GM10248 (cell line): ENCODE data around the gene CASTOR1.
"Not testable (repeated sequence)": the region's sequence is repeated elsewhere in the genome, so short reads cannot be mapped to it uniquely, and the experiment has no call there.

Experiments
- CTCF ChIA-PET: fragments of 300-600 bp; sonication (Branson Sonifier 250); formaldehyde crosslinking; extraction: SDS; loops from one replicate; lab custom pipeline; 2021; ENCODE audit warnings: antibody characterized with exemption; lab: Yijun Ruan, JAX
- POLR2A ChIA-PET: fragments of 350-650 bp; sonication (Branson Sonifier 250); formaldehyde crosslinking; extraction: SDS; loops from one replicate; lab custom pipeline; 2020; ENCODE audit warnings: antibody characterized with exemption; lab: Yijun Ruan, JAX
- DNase-seq: peaks from one replicate; pipeline ENCODE4 v3.0.0; 2012; ENCODE audit errors: extremely low spot score
- CTCF ChIP-seq: IDR thresholded peaks from 2 replicates; pipeline ENCODE4 v1.5.1; 2012; ENCODE audit warnings: mild to moderate bottlenecking, low read depth; ENCODE audit errors: extremely low read depth, missing control alignments, control extremely low read depth

CASTOR1 gene

GRCh38 chr22:30289141-30289979 lies at the start of gene CASTOR1:
TSS of gene CASTOR1 (minus strand) at chr22:30289505. CDS start at chr22:30289497, 8 bp downstream.
- no peak for TF ChIP-seq CTCF
- CTCF ChIA-PET, result interaction anchor here (0.9 to 10.0 kb wide), 18 partner anchors 10 to 195 kb away, joined by 3 to 307 read pairs (median 18); partner anchors contain the start of genes CCDC157, OSM, RNF215 and SEC14L2
- POLR2A ChIA-PET, result interaction anchor here (2.1 kb wide), 1 partner anchor 38 kb away, joined by 7 read pairs; the partner anchor contains the start of gene TBC1D10A
- DNase-seq, result peak; percentile 98

- DNase-seq, result no peak
- POLR2A ChIA-PET, result interaction anchor here (1.5 kb wide), 1 partner anchor 9 kb away, joined by 4 read pairs; no protein-coding TSS in a partner anchor
- CTCF ChIA-PET, result interaction anchor here (2.1 kb wide), 1 partner anchor 51 kb away, joined by 10 read pairs; no protein-coding TSS in a partner anchor
- no peak for TF ChIP-seq CTCF
Observed at GRCh38 chr22:30338802-30339201, 49.5 kb upstream of the CASTOR1 start.

- POLR2A ChIA-PET, result interaction anchor here (0.8 to 1.5 kb wide), 2 partner anchors 8 to 18 kb away, joined by 3 to 4 read pairs; partner anchors contain the start of genes CCDC157 and SF3A1
- CTCF ChIA-PET, result interaction anchor here (1.7 to 2.1 kb wide), 2 partner anchors 11 to 50 kb away, joined by 3 to 10 read pairs; no protein-coding TSS in a partner anchor
- not testable (repeated sequence) for DNase-seq
Observed at GRCh38 chr22:30338341-30338740, 49.0 kb upstream of the CASTOR1 start.

GRCh38 chr22:30337461-30337778 lies 48.1 kb upstream of the CASTOR1 start:
- POLR2A ChIA-PET, result interaction anchor here (0.9 to 1.1 kb wide), 2 partner anchors 10 to 11 kb away, joined by 3 read pairs; partner anchors contain the start of gene TBC1D10A
- TF ChIP-seq CTCF, result no peak
- CTCF ChIA-PET, result interaction anchor here (1.1 to 1.7 kb wide), 2 partner anchors 10 to 74 kb away, joined by 3 read pairs; no protein-coding TSS in a partner anchor
- DNase-seq, result no peak

- TF ChIP-seq CTCF, result no peak
- CTCF ChIA-PET, result interaction anchor here (1.1 to 3.1 kb wide), 4 partner anchors 9 to 73 kb away, joined by 3 to 10 read pairs (median 4); no protein-coding TSS in a partner anchor
- POLR2A ChIA-PET, result interaction anchor here (0.9 to 1.1 kb wide), 3 partner anchors 10 to 11 kb away, joined by 3 to 5 read pairs (median 3); partner anchors contain the start of gene TBC1D10A
- no peak for DNase-seq
Observed at GRCh38 chr22:30336752-30337460, 47.6 kb upstream of the CASTOR1 start.

GRCh38 chr22:30335236-30335635 lies 45.9 kb upstream of the CASTOR1 start:
- CTCF ChIA-PET, result interaction anchor here (2.5 to 3.1 kb wide), 2 partner anchors 20 to 47 kb away, joined by 10 read pairs; no protein-coding TSS in a partner anchor
- TF ChIP-seq CTCF, result no peak
- POLR2A ChIA-PET, result interaction anchor here (0.6 kb wide), 1 partner anchor 65 kb away, joined by 3 read pairs; no protein-coding TSS in a partner anchor
- DNase-seq, result no peak
